ENCODE results near the gene GPNMB.

DNA sequence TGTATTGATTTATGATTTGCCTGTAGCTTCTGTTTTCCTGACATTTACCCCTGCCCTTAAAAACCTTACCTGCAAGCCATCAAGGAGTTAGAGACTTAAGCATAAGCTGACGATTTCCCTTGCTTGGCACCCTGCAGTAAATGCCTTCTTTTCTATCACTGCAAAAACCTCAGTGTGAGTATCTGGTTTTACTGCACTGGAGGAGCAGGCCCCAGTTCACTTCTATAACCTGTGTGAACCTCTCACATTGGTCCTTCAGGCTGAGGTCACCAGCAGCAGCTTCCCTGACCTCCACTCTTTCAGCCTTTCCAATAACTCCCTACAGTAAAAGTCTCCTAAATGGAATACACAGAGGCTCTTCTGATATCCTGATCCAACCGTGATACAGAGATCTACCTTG lies 34.2 kb upstream of the GPNMB start:
- TF ChIP-seq GATA2 (IDR thresholded peaks at IDR 0.05; ENCODE audit: low read depth, low read length) (no peak), GATA3 (IDR thresholded peaks at IDR 0.05; ENCODE audit: low read depth, low read length) (no peak)
